GM12875 (cell line): Measurements from ENCODE around the gene NCAM1.

Experiments used
- H3K4me3 ChIP-seq: one replicate; pipeline ENCODE4 v1.5.1; 2011; ENCODE audit warnings: low read depth, low read length, control low read depth
- CTCF ChIP-seq: IDR thresholded peaks from 2 replicates; pipeline ENCODE4 v1.5.1; 2011; ENCODE audit warnings: low read depth, mild to moderate bottlenecking, control low read depth, inconsistent platforms, low read length, moderate library complexity, borderline replicate concordance; ENCODE audit not compliant: insufficient read depth

The NCAM1 gene

GRCh38 chr11:112968941-112969713, 7.9 kb downstream of the NCAM1 start:
- no peak for TF ChIP-seq CTCF
- no peak overlapping the region for H3K4me3 ChIP-seq

GRCh38 chr11:112971195-112971594, 10.0 kb downstream of the NCAM1 start:
- TF ChIP-seq CTCF: no peak

GRCh38 chr11:112971827-112972226, 10.6 kb downstream of the NCAM1 start:
- H3K4me3 ChIP-seq: no peak overlapping the region
- TF ChIP-seq CTCF: no peak

More at GRCh38 chr11:112971195-112971594, 10.0 kb downstream of the NCAM1 start:
- no peak overlapping the region for H3K4me3 ChIP-seq

- no peak overlapping the region for H3K4me3 ChIP-seq
- TF ChIP-seq CTCF: no peak
These were observed 11.4 kb downstream of the NCAM1 start for GRCh38 chr11:112972399-112973145.

GRCh38 chr11:112975051-112975450, 13.8 kb downstream of the NCAM1 start:
- no peak overlapping the region for H3K4me3 ChIP-seq
- no peak for TF ChIP-seq CTCF

- no peak for TF ChIP-seq CTCF
- H3K4me3 ChIP-seq: no peak overlapping the region
These were observed 14.3 kb downstream of the NCAM1 start for GRCh38 chr11:112975493-112975892.

GRCh38 chr11:112977755-112978154, 16.5 kb downstream of the NCAM1 start:
- H3K4me3 ChIP-seq: no peak overlapping the region
- no peak for TF ChIP-seq CTCF
